ENCODE data around the gene FAM83C.

DNA sequence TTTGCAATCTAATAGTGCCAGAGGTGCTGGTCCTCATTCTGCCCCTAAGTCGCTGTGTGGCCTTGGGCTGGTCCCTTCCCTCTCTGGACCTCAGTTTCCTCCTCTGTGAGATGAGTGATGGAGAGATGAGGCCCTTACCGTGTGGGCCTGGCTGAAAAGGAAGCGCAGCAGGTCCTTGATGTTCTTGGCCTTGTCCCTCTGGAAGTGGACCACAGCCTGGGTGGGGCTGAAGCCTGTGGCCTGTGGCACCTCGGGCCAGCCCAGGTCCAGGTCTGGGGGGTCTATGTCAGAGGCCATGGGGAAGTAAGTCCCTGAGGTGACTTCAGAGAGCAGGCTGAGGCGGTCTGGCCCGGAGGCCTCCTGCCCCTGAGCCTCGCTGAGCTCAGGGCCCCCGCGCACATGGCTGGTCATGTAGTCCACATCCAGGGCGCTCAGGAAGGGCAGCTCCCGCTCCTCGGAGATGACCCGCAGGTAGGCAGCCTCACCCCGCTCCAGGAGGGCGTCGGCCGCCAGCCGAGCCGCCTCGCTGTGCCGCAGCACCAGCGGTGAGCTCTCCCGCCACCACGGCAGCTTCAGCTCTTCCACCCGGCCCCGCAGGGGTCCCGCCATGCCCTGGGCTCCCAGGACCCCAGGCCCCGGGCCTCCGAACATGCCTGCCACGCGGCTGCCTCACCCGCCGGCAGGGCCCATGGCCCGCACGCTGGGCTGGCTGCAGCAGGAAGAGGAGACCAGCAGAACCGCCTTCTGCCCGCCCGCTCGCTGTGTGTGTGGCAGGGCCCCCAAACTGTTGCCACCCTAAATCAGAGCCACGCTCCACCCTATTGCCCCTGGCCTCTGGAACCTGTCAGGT is at the start of gene FAM83C:
- TF ChIP-seq TCF7L2 (IDR thresholded peaks at IDR 0.05; ENCODE audit: borderline replicate concordance, extremely low read depth, insufficient read depth, insufficient read length) (no peak), POLR2A (IDR thresholded peaks at IDR 0.05; ENCODE audit: borderline replicate concordance, extremely low read depth, insufficient read depth, insufficient read length) (no peak), ZBTB33 (IDR thresholded peaks at IDR 0.05; ENCODE audit: extremely low read depth, insufficient replicate concordance, low read length) (no peak), ZNF274 (IDR thresholded peaks at IDR 0.05; ENCODE audit: low read depth, low read length) (no peak), FOSL1 (IDR thresholded peaks at IDR 0.05; ENCODE audit: low read depth) (no peak)
- TF ChIP-seq, protein P1, sequence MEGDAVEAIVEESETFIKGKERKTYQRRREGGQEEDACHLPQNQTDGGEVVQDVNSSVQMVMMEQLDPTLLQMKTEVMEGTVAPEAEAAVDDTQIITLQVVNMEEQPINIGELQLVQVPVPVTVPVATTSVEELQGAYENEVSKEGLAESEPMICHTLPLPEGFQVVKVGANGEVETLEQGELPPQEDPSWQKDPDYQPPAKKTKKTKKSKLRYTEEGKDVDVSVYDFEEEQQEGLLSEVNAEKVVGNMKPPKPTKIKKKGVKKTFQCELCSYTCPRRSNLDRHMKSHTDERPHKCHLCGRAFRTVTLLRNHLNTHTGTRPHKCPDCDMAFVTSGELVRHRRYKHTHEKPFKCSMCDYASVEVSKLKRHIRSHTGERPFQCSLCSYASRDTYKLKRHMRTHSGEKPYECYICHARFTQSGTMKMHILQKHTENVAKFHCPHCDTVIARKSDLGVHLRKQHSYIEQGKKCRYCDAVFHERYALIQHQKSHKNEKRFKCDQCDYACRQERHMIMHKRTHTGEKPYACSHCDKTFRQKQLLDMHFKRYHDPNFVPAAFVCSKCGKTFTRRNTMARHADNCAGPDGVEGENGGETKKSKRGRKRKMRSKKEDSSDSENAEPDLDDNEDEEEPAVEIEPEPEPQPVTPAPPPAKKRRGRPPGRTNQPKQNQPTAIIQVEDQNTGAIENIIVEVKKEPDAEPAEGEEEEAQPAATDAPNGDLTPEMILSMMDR (IDR thresholded peaks at IDR 0.05 in 2 of 3, conservative IDR thresholded peaks at IDR 0.05 in 1 of 3; ENCODE audit: borderline replicate concordance in 1 of 3, insufficient read depth in 1 of 3, low read depth in 2 of 3, low read length in 2 of 3) = no peak
